GM21526 (cell line): ENCODE measurements around the gene MS4A10.

ENCODE experiments used
- ATAC-seq: cut with Tn5 transposase; IDR thresholded peaks from one replicate; pipeline ENCODE4 v1.9.1; 2021; ENCODE audit warnings: moderate library complexity; ENCODE audit not compliant: unreplicated experiment, low FRiP score

MS4A10 gene

GRCh38 chr11:60785806-60786361, 751 bp downstream of the MS4A10 start:
- no peak for ATAC-seq

DNA sequence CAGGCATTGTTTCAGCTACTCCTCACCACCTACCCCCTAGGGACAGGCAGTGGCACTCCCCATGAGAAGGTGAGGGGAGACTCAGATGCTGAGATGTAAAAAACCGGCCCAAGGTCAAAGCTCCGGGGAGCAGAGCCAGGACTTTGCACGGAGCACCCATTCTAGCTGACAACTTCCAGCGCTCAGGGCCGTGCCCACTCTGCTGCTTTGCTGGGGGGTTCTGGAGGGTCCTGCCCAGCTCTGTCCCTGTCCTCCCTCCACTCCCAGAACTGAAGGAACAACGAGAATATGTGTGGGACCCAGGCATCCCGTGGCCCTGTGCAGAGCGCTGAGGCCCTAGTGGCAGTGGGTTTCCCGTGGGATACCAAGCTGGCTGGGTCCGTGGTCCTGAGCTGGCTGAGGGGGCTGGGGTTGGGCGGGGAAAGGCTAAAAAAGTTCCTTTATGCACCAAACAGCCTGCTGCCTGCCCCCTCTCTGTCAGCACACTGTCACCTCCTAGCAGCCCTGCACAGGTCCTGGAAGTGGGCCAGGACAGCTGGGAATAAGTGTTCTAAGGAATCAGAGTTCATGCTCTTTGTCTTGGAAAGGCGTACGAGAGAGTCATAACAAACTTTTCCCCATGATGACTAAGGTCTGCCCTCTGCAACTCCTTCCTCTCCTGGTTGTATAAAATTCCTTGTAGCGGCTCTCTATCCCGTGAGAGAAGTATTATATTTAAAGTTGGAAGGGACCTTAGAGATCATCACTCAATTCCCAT, 1.9 kb downstream of the MS4A10 start:
- ATAC-seq, result no peak

GRCh38 chr11:60788401-60789125, 3.4 kb downstream of the MS4A10 start:
- ATAC-seq, result no peak

- ATAC-seq, result no peak
Observed at GRCh38 chr11:60790726-60791125, 5.6 kb downstream of the MS4A10 start.

DNA sequence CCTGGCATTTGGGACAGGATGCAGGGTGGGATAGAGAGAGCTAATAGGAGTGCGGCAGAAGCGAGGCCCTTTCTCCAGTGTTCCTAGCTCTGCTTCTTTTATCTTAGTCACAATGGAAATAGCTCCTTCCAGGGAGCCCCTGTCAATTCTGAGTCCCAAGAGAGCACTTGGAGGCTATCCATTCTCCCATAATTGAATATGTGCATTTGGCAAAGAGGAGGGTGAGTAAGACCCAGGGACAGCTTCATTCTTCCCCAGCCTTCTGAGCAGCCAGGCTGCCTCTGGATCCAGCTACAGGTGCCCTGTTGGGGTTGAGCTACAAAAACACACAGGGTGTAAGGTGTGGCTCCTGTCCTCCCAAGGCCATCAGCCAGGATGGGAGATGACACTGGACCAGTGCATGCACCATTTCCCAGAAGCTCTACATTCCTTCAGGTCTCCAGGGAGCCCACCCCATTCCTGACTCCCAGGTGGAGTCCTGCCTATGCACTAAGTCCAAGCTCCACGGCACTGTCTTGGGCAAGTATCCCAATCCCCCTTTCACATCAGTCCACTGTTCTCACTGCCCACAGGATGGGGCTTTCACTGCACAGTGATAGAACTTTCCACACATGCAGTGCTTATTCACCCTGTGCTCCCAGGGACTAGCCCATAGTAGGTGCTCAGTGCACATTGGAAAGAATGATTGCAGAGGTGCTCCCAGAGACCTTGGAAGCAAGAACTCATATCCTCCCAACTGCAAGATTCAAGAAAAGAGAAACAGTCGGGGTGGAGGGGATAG, 6.2 kb downstream of the MS4A10 start:
- no peak for ATAC-seq

DNA sequence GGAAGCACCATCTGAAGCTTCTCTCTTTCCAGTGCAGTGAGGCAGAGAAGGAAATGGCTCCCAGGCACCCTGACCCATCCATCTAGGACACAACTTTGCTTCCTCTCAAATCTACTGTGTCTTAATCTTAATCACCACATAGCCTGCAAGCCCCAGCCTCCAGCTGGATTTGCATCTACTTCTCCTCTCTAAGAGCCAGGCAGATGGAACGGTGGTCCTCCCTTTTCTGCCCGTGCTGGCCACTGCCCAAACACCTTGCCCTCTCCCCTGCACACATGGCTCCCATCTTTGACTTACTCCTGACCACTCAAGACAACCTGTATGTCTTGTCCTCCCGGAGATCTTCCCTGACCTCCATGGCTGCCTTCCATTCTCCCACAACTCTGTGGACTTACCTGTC, 7.4 kb downstream of the MS4A10 start:
- no peak for ATAC-seq

DNA sequence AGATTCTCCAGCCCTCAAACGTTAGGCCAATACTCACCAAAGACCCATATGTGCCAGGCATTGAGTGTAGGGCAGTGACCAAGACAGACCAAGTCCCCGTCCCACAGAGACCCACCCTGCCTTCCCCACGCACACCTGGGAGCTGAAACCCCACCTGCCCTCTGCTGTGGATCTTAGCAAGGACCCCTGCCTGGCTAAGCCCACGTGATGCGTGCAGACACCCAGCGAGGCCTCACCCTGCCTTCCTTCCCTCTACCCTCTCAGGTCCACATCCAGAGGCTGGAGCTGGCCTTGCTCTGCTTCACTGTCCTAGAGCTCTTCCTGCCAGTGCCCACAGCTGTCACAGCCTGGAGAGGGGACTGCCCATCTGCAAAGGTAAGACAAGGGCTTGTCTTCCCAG, 10.2 kb downstream of the MS4A10 start:
- no peak for ATAC-seq

- ATAC-seq, result no peak
Observed at GRCh38 chr11:60797846-60798630, 12.9 kb downstream of the MS4A10 start.

DNA sequence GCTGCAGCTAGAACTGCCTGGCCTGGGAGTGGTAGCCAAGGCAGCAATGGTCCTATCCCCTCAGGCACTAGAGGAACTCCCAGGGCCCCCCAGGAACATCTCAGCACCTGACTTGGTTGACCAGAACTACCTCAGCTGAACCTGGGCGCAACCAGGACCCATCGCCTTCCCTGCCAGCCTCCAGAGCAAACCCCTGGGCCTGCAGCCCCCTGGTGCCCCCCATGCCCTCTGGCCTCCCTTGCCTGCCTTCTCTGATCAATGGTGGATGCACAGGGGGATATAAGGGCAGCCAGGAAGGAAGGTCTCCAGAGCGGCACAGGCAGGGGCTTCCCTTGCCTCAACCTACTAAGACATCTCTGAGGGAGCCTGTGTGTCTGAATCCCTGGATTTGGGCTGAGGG, 13.5 kb downstream of the MS4A10 start:
- no peak for ATAC-seq

DNA sequence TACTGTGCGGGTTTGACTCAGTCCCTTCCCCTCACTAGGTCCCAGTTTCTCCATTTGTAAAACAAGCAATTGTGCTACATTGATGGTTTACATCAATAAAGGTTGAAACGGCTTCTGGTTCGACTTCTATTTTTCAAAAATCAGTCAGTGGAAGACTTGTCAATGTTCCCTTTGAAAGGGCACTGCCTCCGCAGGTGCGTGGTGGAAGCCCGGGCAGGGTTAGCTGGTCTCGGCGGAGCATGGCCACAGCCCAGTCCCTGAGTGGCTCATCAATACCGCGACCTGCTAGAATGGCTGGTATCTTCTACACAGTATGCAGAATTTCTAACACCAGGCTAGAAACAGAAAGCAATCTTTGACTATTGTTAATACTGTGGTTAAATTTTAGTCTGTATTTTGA, 16.1 kb downstream of the MS4A10 start:
- ATAC-seq, result no peak

- ATAC-seq, result no peak
Observed at GRCh38 chr11:60803273-60803936, 18.3 kb downstream of the MS4A10 start.

DNA sequence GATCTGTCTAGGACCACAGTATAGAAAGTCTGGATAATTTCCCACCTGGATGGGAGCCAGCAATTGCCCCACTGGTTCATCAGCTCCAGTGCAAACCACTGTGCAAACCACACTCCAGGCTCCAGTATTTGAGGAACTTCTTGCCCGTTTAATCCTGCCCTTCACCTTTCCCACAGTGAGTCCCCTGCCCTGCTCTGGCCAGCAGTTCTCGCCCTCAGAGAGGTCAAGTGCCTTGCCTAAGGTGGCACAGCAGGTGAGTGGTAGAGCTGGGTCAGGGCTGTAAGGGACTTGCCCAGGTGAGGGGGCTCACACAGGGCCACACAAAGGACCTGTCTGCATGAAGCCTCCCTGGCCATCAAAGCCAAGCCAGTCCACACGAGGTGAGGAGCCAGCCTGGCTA, 24.1 kb downstream of the MS4A10 start:
- no peak for ATAC-seq

GRCh38 chr11:60809691-60810090, 24.6 kb downstream of the MS4A10 start:
- ATAC-seq, result no peak

- no peak for ATAC-seq
Observed at GRCh38 chr11:60810151-60810550, 25.0 kb downstream of the MS4A10 start.

DNA sequence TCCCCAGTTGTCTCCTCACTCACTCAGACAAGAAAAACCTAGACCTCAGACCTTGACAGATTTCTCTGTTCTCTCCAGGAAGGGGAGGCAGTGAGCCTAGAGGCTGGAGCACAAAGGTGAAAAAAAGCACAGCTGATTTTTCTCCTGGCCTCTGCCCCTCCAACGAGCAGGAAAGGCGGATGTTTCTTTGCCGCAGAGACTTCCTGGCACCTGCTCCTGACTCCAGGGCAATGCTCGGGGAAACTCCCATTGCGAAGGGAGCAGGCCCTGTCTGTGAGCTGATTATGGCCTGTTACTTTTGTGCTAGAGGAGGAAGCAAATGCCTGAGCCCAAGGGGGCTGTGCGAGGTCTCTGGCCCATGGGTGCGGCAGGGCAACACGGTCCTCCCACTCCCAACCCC, 25.4 kb downstream of the MS4A10 start:
- ATAC-seq, result no peak

DNA sequence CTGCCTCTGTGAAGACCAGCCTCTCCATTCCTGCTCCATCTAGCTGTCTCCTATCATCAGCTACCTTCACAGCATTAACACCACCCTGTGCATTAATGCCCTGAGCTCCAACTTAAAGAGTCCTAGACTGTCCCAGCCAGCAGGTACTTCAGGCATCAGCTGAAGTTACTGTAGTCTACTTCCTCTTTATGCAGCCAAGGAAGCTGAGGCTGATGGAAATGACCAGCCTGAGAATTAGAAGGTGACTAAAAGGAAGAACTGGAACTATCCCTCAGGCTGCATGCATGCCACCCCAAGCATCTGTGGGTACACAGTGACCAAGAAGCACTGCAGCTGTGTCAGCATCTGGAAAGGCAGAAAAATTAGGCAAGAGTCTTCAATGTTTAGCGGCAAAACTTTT, 28.2 kb downstream of the MS4A10 start:
- no peak for ATAC-seq

GRCh38 chr11:60814112-60814511, 29.0 kb downstream of the MS4A10 start:
- ATAC-seq, result no peak

- ATAC-seq, result no peak
Observed at GRCh38 chr11:60816590-60817157, 31.5 kb downstream of the MS4A10 start.

- ATAC-seq, result no peak
Observed at GRCh38 chr11:60818057-60818456, 32.9 kb downstream of the MS4A10 start.
